Endothelial cell of umbilical vein (primary cell): ENCODE measurements around the gene FRG2B. TPM values are rescaled to one million over a fixed set of nuclear protein-coding genes. Genes with fewer than 3 reads are reported as not detected.

Experiments
- polyA plus RNA-seq, 4 experiments: library from polyadenylated mRNA; depleted of rRNA in 3 of 4; stranded (reverse) in 3 of 4; unstranded in 1 of 4; fragments of >200 nt; gene quantifications; 2 replicates each; pipeline versions ENCODE4 v1.2.1 to v1.2.3, GENCODE V29; 2011 to 2012; ENCODE audit warnings: missing spikeins in 1 of 4
- total RNA-seq: library from RNA; stranded (reverse); gene quantifications from 2 replicates; pipeline ENCODE4 v1.2.3, GENCODE V29; 2021

The FRG2B gene
- total and polyA plus RNA-seq, 2 donors (not counting 3 experiments of a cell fraction or from before 2014, with no cell fraction given), result not detected

Other genes starting within 250 kb of the FRG2B start
- gene PAOX, start 247.5 kb downstream of the FRG2B start, total RNA-seq, result 2.6 and 5.6 TPM in 2 replicates
- gene PAOX, start 247.5 kb downstream of the FRG2B start, polyA plus RNA-seq, result 3.8 and 4.7 TPM in 2 replicates
- 60.2 and 66.5 TPM in 2 replicates for gene MTG1, start 232.6 kb downstream of the FRG2B start, total RNA-seq
- 83.4 and 91.6 TPM in 2 replicates for gene MTG1, start 232.6 kb downstream of the FRG2B start, polyA plus RNA-seq
- gene SPRN, start 202.2 kb downstream of the FRG2B start, total RNA-seq, result 0.13 TPM in 1 of 2 replicates, not detected in the other
- 0.03 TPM in 1 of 2 replicates, not detected in the other for gene SPRN, start 202.2 kb downstream of the FRG2B start, polyA plus RNA-seq
- 1.0 and 1.1 TPM in 2 replicates for gene SCART1, start 172.8 kb downstream of the FRG2B start, total RNA-seq
- gene SCART1, start 172.8 kb downstream of the FRG2B start, polyA plus RNA-seq, result 0.84 and 0.90 TPM in 2 replicates
- gene CYP2E1, start 99.4 kb downstream of the FRG2B start, total RNA-seq, result not detected in 2 replicates
- 0.08 and 0.21 TPM in 2 replicates for gene CYP2E1, start 99.4 kb downstream of the FRG2B start, polyA plus RNA-seq
- gene SYCE1, start 61.2 kb downstream of the FRG2B start, total RNA-seq, result not detected in 2 replicates
- gene SYCE1, start 61.2 kb downstream of the FRG2B start, polyA plus RNA-seq, result not detected in 2 replicates